WTC11 (cell line): ENCODE data around the gene PREP. TPM values are rescaled to one million over a fixed set of nuclear protein-coding genes. Genes with fewer than 3 reads are reported as not detected.

Source experiments
- ATAC-seq: fragments of 200-7000 bp; cut with Tn5 transposase; 2 replicates; pipeline ENCODE4 v1.10.0; 2021; ENCODE audit warnings: mild to moderate bottlenecking, moderate library complexity
- CTCF ChIA-PET: fragments of 300-600 bp; sonication (Branson Sonifier 250); formaldehyde crosslinking; loops from one replicate; lab custom pipeline; 2021; ENCODE audit warnings: antibody characterized with exemption; lab: Charles Lee
- POLR2A ChIA-PET: fragments of 350-600 bp; sonication (Branson Sonifier 250); formaldehyde crosslinking; loops from one replicate; lab custom pipeline; 2021; ENCODE audit warnings: antibody characterized with exemption; lab: Charles Lee
- DNase-seq: peaks from one replicate; pipeline ENCODE4 v3.0.0; 2021; ENCODE audit warnings: low spot score
- H3K27ac Mint-ChIP-seq: 2 replicates; pipeline ENCODE4 v1.8.0; 2021; ENCODE audit warnings: mixed read lengths
- H3K27me3 Mint-ChIP-seq: 2 replicates; pipeline ENCODE4 v1.8.0; 2021; ENCODE audit warnings: low read depth, mild to moderate bottlenecking, moderate library complexity, mixed read lengths
- H3K36me3 Mint-ChIP-seq: 2 replicates; pipeline ENCODE4 v1.8.0; 2021; ENCODE audit warnings: mixed read lengths
- H3K4me1 Mint-ChIP-seq: 2 replicates; pipeline ENCODE4 v1.8.0; 2022; ENCODE audit warnings: mixed read lengths
- H3K4me3 Mint-ChIP-seq: 2 replicates; pipeline ENCODE4 v1.8.0; 2021; ENCODE audit warnings: mild to moderate bottlenecking, moderate library complexity, mixed read lengths
- H3K9me3 Mint-ChIP-seq: 2 replicates; pipeline ENCODE4 v1.8.0; 2021; ENCODE audit warnings: mixed read lengths
- CTCF ChIP-seq: fragments of 200-600 bp; IDR thresholded peaks from 2 replicates; pipeline ENCODE4 v1.8.0; 2022; ENCODE audit warnings: antibody characterized with exemption
- E2F1 ChIP-seq: sonication (generic); formaldehyde crosslinking; IDR thresholded peaks from 2 replicates; pipeline ENCODE4 v1.8.0; 2022; ENCODE audit warnings: mild to moderate bottlenecking, missing genetic modification reagents
- ELF4 ChIP-seq: sonication (generic); formaldehyde crosslinking; IDR thresholded peaks from 2 replicates; pipeline ENCODE4 v1.8.1; 2022; ENCODE audit warnings: low read depth, mild to moderate bottlenecking, moderate library complexity, missing genetic modification reagents
- FOXJ3 ChIP-seq: sonication (generic); formaldehyde crosslinking; IDR thresholded peaks from 2 replicates; pipeline ENCODE4 v1.9.0; 2021; ENCODE audit warnings: missing genetic modification reagents, mild to moderate bottlenecking, borderline replicate concordance
- PREB ChIP-seq: sonication (generic); formaldehyde crosslinking; IDR thresholded peaks from 2 replicates; pipeline ENCODE4 v1.8.1; 2022; ENCODE audit warnings: mild to moderate bottlenecking, missing genetic modification reagents, moderate library complexity, borderline replicate concordance
- SMAD3 ChIP-seq: sonication (generic); formaldehyde crosslinking; IDR thresholded peaks from 2 replicates; pipeline ENCODE4 v1.8.0; 2022; ENCODE audit warnings: missing genetic modification reagents, mild to moderate bottlenecking, borderline replicate concordance
- ZBTB43 ChIP-seq: sonication (generic); formaldehyde crosslinking; IDR thresholded peaks from 2 replicates; pipeline ENCODE4 v1.8.1; 2023; ENCODE audit warnings: mild to moderate bottlenecking, missing genetic modification reagents
- ZNF121 ChIP-seq: sonication (generic); formaldehyde crosslinking; IDR thresholded peaks from 2 replicates; pipeline ENCODE4 v1.8.0; 2023; ENCODE audit warnings: missing genetic modification reagents
- ZNF219 ChIP-seq: sonication (generic); formaldehyde crosslinking; IDR thresholded peaks from 2 replicates; pipeline ENCODE4 v1.8.0; 2023; ENCODE audit warnings: missing genetic modification reagents, mild to moderate bottlenecking, borderline replicate concordance
- ZNF263 ChIP-seq: sonication (generic); formaldehyde crosslinking; IDR thresholded peaks from 2 replicates; pipeline ENCODE4 v1.8.1; 2022; ENCODE audit warnings: low read depth, mild to moderate bottlenecking, moderate library complexity, missing genetic modification reagents
- ZNF281 ChIP-seq: sonication (generic); formaldehyde crosslinking; IDR thresholded peaks from 2 replicates; pipeline ENCODE4 v1.8.0; 2023; ENCODE audit warnings: mild to moderate bottlenecking, missing genetic modification reagents
- ZNF512 ChIP-seq: sonication (generic); formaldehyde crosslinking; IDR thresholded peaks from 2 replicates; pipeline ENCODE4 v1.8.1; 2022; ENCODE audit warnings: missing genetic modification reagents, borderline replicate concordance
- total RNA-seq: library from RNA; stranded (reverse); gene quantifications from 3 replicates; pipeline ENCODE4 v1.2.3, GENCODE V29; 2021

Gene PREP
- total RNA-seq, 1 experiment from 2014 or later: 58.8 TPM

- peaks cover 17% of the 10 kb centered on the region for H3K4me1 Mint-ChIP-seq
These were observed 98.1 kb downstream of the PREP start for GRCh38 chr6:105304825-105305224.

More at GRCh38 chr6:105304825-105305224, 98.1 kb downstream of the PREP start:
- no peak for TF ChIP-seq ZNF219 (CRISPR knock-in tag)
- no peak for TF ChIP-seq ZBTB43 (CRISPR knock-in tag)
- TF ChIP-seq ZNF281 (CRISPR knock-in tag): no peak
- TF ChIP-seq SMAD3: no peak
- no peak for TF ChIP-seq ZNF263
- TF ChIP-seq ZNF121: no peak
- TF ChIP-seq FOXJ3 (CRISPR knock-in tag): no peak
- no peak for TF ChIP-seq ZNF512
- no peak for TF ChIP-seq PREB (CRISPR knock-in tag)
- no peak for TF ChIP-seq ELF4 (CRISPR knock-in tag)
- no peak for TF ChIP-seq CTCF
- TF ChIP-seq E2F1: no peak
- TF ChIP-seq, all 79 proteins: peak for 0
- DNase-seq (no peak), ATAC-seq (no peak)
- Mint-ChIP-seq H3K9me3 (no peaks in the 10 kb centered on the region), H3K36me3 (peaks cover 4% of the 10 kb centered on the region; the same call in 1 of the 2 replicates), H3K27me3 (no peaks in the 10 kb centered on the region), H3K27ac (peak overlapping the region; percentile 86; the same call in 1 of the 2 replicates), H3K4me3 (no peak overlapping the region)
- CTCF ChIA-PET: interaction anchor here (1.0 to 1.1 kb wide), 2 partner anchors 11 to 13 kb away, joined by 3 to 4 read pairs; no protein-coding TSS in a partner anchor
- POLR2A ChIA-PET: no interaction called here
